CD4-positive, alpha-beta T cell (primary cell): ENCODE measurements around the gene CLSTN1. TPM values are rescaled to one million over a fixed set of nuclear protein-coding genes. Genes with fewer than 3 reads are reported as not detected.

Experiments
- ATAC-seq: fragments of 200-7000 bp; cut with Tn5 transposase; one replicate; pipeline ENCODE4 v1.10.0; 2022; ENCODE audit warnings: mild to moderate bottlenecking; ENCODE audit not compliant: poor library complexity
- CTCF ChIA-PET: fragments of 350-600 bp; sonication (Branson Sonifier 250); formaldehyde crosslinking; loops from one replicate; lab custom pipeline; 2021; ENCODE audit warnings: antibody characterized with exemption, inconsistent platforms; lab: Charles Lee
- POLR2A ChIA-PET: fragments of 350-600 bp; sonication (Branson Sonifier 250); formaldehyde crosslinking; loops from one replicate; lab custom pipeline; 2021; ENCODE audit warnings: antibody characterized with exemption, inconsistent platforms; lab: Charles Lee
- DNase-seq, 14 experiments: peaks; one replicate each; pipeline ENCODE4 v3.0.0-alpha.2; 2013 to 2020; ENCODE audit warnings: mixed read lengths in 2 of 14
- H3K27ac ChIP-seq, 2 donors: one replicate each; pipeline versions ENCODE4 v1.5.1 to v1.7.0; 2013; ENCODE audit warnings: low read length in 2 of 2, low read depth in 1 of 2, mild to moderate bottlenecking in 1 of 2
- H3K27me3 ChIP-seq, 2 experiments: 1 replicate in 1 of 2; 2 replicates in 1 of 2; pipeline versions ENCODE4 v1.6.1 to v1.7.0; 2013; ENCODE audit warnings: low read length in 2 of 2, control low read depth in 1 of 2, mild to moderate bottlenecking in 1 of 2, moderate library complexity in 1 of 2; ENCODE audit not compliant: insufficient read depth in 2 of 2, control insufficient read depth in 1 of 2
- H3K36me3 ChIP-seq: one replicate; pipeline ENCODE4 v1.6.1; 2013; ENCODE audit warnings: low read length, control low read depth; ENCODE audit not compliant: insufficient read depth
- H3K4me1 ChIP-seq: one replicate; pipeline ENCODE4 v1.6.1; 2013; ENCODE audit warnings: low read length, control low read depth; ENCODE audit not compliant: insufficient read depth
- H3K4me3 ChIP-seq: one replicate; pipeline ENCODE4 v1.5.1; 2013; ENCODE audit warnings: mild to moderate bottlenecking, low read length, moderate library complexity
- H3K9me3 ChIP-seq, 2 experiments: 1 replicate in 1 of 2; 2 replicates in 1 of 2; pipeline versions ENCODE4 v1.6.1 to v1.7.0; 2013; ENCODE audit warnings: low read length in 2 of 2, mild to moderate bottlenecking in 2 of 2, control low read depth in 1 of 2, moderate library complexity in 1 of 2; ENCODE audit not compliant: control insufficient read depth in 1 of 2, insufficient read depth in 1 of 2
- H3K27ac Mint-ChIP-seq: one replicate; pipeline ENCODE4 v1.8.0; 2020; ENCODE audit warnings: mixed read lengths
- H3K27me3 Mint-ChIP-seq: one replicate; pipeline ENCODE4 v1.8.0; 2021; ENCODE audit warnings: mixed read lengths
- H3K36me3 Mint-ChIP-seq: one replicate; pipeline ENCODE4 v1.8.0; 2021; ENCODE audit warnings: low read depth, mixed read lengths
- H3K4me1 Mint-ChIP-seq: one replicate; pipeline ENCODE4 v1.8.0; 2021; ENCODE audit warnings: low read depth, mixed read lengths
- H3K4me3 Mint-ChIP-seq: one replicate; pipeline ENCODE4 v1.8.0; 2020; ENCODE audit warnings: mild to moderate bottlenecking, mixed read lengths
- H3K9me3 Mint-ChIP-seq: one replicate; pipeline ENCODE4 v1.8.0; 2020; ENCODE audit warnings: mixed read lengths
- intact Hi-C, 2 experiments: fragments of 100-400 bp; cut with DNase I in 1 of 2; cut with micrococcal nuclease in 1 of 2; formaldehyde crosslinking; loops; one replicate each; pipeline versions ENCODE4 v1.15.1 to v1.9.0; 2023 to 2025; cut with DNase I, micrococcal nuclease
- total RNA-seq, 174 experiments: library from RNA in 2 of 174; stranded (reverse) in 2 of 174; gene quantifications; one replicate each; pipeline ENCODE4 v1.2.3 and lab custom pipeline; 2021 to 2026
- TF ChIP-seq, protein P1 (sequence below): fragments of 200-600 bp; IDR thresholded peaks from one replicate; pipeline ENCODE4 v1.8.0; 2022; ENCODE audit warnings: antibody characterized with exemption, mild to moderate bottlenecking

Gene CLSTN1
- total RNA-seq, 2 experiments from 2014 or later: 66.8 to 68.1 TPM

GRCh38 chr1:9746211-9746610 is 77.6 kb downstream of the CLSTN1 start:
- CTCF ChIA-PET: no interaction called here
- Histone ChIP-seq H3K27me3 (no peaks in the 10 kb centered on the region), H3K4me1 (no peaks in the 10 kb centered on the region), H3K4me3 (no peak overlapping the region), H3K36me3 (peaks cover 74% of the 10 kb centered on the region), H3K27ac (no peak overlapping the region), H3K9me3 (no peaks in the 10 kb centered on the region)
- TF ChIP-seq, protein P1, sequence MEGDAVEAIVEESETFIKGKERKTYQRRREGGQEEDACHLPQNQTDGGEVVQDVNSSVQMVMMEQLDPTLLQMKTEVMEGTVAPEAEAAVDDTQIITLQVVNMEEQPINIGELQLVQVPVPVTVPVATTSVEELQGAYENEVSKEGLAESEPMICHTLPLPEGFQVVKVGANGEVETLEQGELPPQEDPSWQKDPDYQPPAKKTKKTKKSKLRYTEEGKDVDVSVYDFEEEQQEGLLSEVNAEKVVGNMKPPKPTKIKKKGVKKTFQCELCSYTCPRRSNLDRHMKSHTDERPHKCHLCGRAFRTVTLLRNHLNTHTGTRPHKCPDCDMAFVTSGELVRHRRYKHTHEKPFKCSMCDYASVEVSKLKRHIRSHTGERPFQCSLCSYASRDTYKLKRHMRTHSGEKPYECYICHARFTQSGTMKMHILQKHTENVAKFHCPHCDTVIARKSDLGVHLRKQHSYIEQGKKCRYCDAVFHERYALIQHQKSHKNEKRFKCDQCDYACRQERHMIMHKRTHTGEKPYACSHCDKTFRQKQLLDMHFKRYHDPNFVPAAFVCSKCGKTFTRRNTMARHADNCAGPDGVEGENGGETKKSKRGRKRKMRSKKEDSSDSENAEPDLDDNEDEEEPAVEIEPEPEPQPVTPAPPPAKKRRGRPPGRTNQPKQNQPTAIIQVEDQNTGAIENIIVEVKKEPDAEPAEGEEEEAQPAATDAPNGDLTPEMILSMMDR: no peak
- intact Hi-C loops: no loop called here
- POLR2A ChIA-PET: interaction anchor here (0.6 kb wide), 1 partner anchor 145 kb away, joined by 3 read pairs; no protein-coding TSS in a partner anchor
- Mint-ChIP-seq H3K9me3 (no peaks in the 10 kb centered on the region), H3K27ac (no peak overlapping the region), H3K36me3 (peaks cover 70% of the 10 kb centered on the region), H3K4me1 (no peaks in the 10 kb centered on the region), H3K27me3 (no peaks in the 10 kb centered on the region), H3K4me3 (no peak overlapping the region)
- no peak for ATAC-seq
- DNase-seq: no peak

- DNase-seq: no peak
- Mint-ChIP-seq H3K27ac (no peak overlapping the region), H3K4me3 (no peak overlapping the region), H3K9me3 (no peaks in the 10 kb centered on the region), H3K27me3 (no peaks in the 10 kb centered on the region), H3K36me3 (peaks cover 70% of the 10 kb centered on the region), H3K4me1 (no peaks in the 10 kb centered on the region)
- H3K27ac ChIP-seq: no peak overlapping the region
- POLR2A ChIA-PET: no interaction called here
- H3K9me3 ChIP-seq: no peaks in the 10 kb centered on the region
- CTCF ChIA-PET: no interaction called here
- TF ChIP-seq, protein P1: no peak
- H3K4me1 ChIP-seq: no peaks in the 10 kb centered on the region
- ATAC-seq: no peak
- peaks cover 73% of the 10 kb centered on the region for H3K36me3 ChIP-seq
- H3K27me3 ChIP-seq: no peaks in the 10 kb centered on the region
- H3K4me3 ChIP-seq: no peak overlapping the region
- intact Hi-C loops: no loop called here
Measured at GRCh38 chr1:9744106-9744799, 79.5 kb downstream of the CLSTN1 start.

GRCh38 chr1:9737671-9738070 is 86.1 kb downstream of the CLSTN1 start:
- intact Hi-C loops: no loop called here
- peaks cover 28% of the 10 kb centered on the region for H3K4me1 Mint-ChIP-seq
- peak overlapping the region; percentile 34 for H3K4me3 Mint-ChIP-seq
- TF ChIP-seq, protein P1: no peak
- peaks cover 20% of the 10 kb centered on the region for H3K4me1 ChIP-seq
- no peaks in the 10 kb centered on the region for H3K27me3 Mint-ChIP-seq
- H3K27me3 ChIP-seq: no peaks in the 10 kb centered on the region
- H3K36me3 Mint-ChIP-seq: peaks cover 90% of the 10 kb centered on the region
- peaks cover 80% of the 10 kb centered on the region for H3K36me3 ChIP-seq
- H3K9me3 Mint-ChIP-seq: no peaks in the 10 kb centered on the region
- H3K9me3 ChIP-seq: peaks cover 0 to 7% of the 10 kb centered on the region in 2 experiments
- no peak overlapping the region for H3K4me3 ChIP-seq
- POLR2A ChIA-PET: interaction anchor here (1.8 kb wide), 1 partner anchor 20 kb away, joined by 6 read pairs; no protein-coding TSS in a partner anchor
- DNase-seq (no peak), ATAC-seq (no peak)
- CTCF ChIA-PET: no interaction called here
- H3K27ac ChIP-seq: no peak overlapping the region
- H3K27ac Mint-ChIP-seq: peak overlapping the region; percentile 77
